HepG2 (cell line): ENCODE results near the gene RPTOR. TPM values are rescaled to one million over a fixed set of nuclear protein-coding genes. Genes with fewer than 3 reads are reported as not detected.

ENCODE experiments used
- ARNT2 ChIP-seq: sonication (generic); formaldehyde crosslinking; IDR thresholded peaks from 2 replicates; pipeline ENCODE4 v1.8.0; 2022; ENCODE audit warnings: mild to moderate bottlenecking, low read depth, missing genetic modification reagents, moderate library complexity
- ATAD3A ChIP-seq: sonication (generic); formaldehyde crosslinking; IDR thresholded peaks from 2 replicates; pipeline ENCODE4 v1.4.0; 2020; ENCODE audit warnings: missing genetic modification reagents
- CBX5 ChIP-seq: sonication (generic); formaldehyde crosslinking; IDR thresholded peaks from 2 replicates; pipeline ENCODE4 v1.4.0; 2020; ENCODE audit warnings: missing genetic modification reagents, borderline replicate concordance
- HOXA3 ChIP-seq: sonication (generic); formaldehyde crosslinking; IDR thresholded peaks from 2 replicates; pipeline ENCODE4 v1.5.0; 2020; ENCODE audit warnings: missing genetic modification reagents
- IRF2 ChIP-seq: IDR thresholded peaks from 2 replicates; pipeline ENCODE4 v1.6.1; 2018; ENCODE audit warnings: missing genetic modification reagents, missing compliant biosample characterization
- JUNB ChIP-seq: sonication (generic); formaldehyde crosslinking; IDR thresholded peaks from 2 replicates; pipeline ENCODE4 v1.8.0; 2022; ENCODE audit warnings: missing genetic modification reagents, mild to moderate bottlenecking, borderline replicate concordance
- KAT7 ChIP-seq: IDR thresholded peaks from 2 replicates; pipeline ENCODE4 v1.6.1; 2018; ENCODE audit warnings: borderline replicate concordance, missing compliant biosample characterization
- KLF13 ChIP-seq: sonication (generic); formaldehyde crosslinking; IDR thresholded peaks from 2 replicates; pipeline ENCODE4 v1.4.0; 2020; ENCODE audit warnings: mild to moderate bottlenecking, missing genetic modification reagents
- PHF20 ChIP-seq: sonication (generic); formaldehyde crosslinking; IDR thresholded peaks from 2 replicates; pipeline ENCODE4 v1.5.0; 2020; ENCODE audit warnings: mild to moderate bottlenecking, missing genetic modification reagents
- PITX1 ChIP-seq: sonication (generic); formaldehyde crosslinking; IDR thresholded peaks from 2 replicates; pipeline ENCODE4 v1.5.1; 2020; ENCODE audit warnings: mild to moderate bottlenecking, missing genetic modification reagents
- YEATS4 ChIP-seq: sonication (generic); formaldehyde crosslinking; IDR thresholded peaks from 2 replicates; pipeline ENCODE4 v1.4.0; 2020; ENCODE audit warnings: missing genetic modification reagents, borderline replicate concordance
- ZMYM3 ChIP-seq: sonication (generic); formaldehyde crosslinking; IDR thresholded peaks from 2 replicates; pipeline ENCODE4 v1.5.1; 2020; ENCODE audit warnings: mild to moderate bottlenecking, missing genetic modification reagents
- ZNF510 ChIP-seq: sonication (generic); formaldehyde crosslinking; IDR thresholded peaks from 2 replicates; pipeline ENCODE4 v1.4.0; 2020; ENCODE audit warnings: low read depth, mild to moderate bottlenecking, missing genetic modification reagents
- ZNF556 ChIP-seq: sonication (generic); formaldehyde crosslinking; IDR thresholded peaks from 2 replicates; pipeline ENCODE4 v1.4.0; 2020; ENCODE audit warnings: mild to moderate bottlenecking, missing genetic modification reagents, borderline replicate concordance
- ZNF569 ChIP-seq: sonication (generic); formaldehyde crosslinking; IDR thresholded peaks from 2 replicates; pipeline ENCODE4 v1.5.0; 2020; ENCODE audit warnings: mild to moderate bottlenecking, missing genetic modification reagents, moderate library complexity, borderline replicate concordance
- polyA plus RNA-seq, 8 experiments: library from polyadenylated mRNA; depleted of rRNA in 3 of 8; stranded (reverse) in 7 of 8; unstranded in 1 of 8; fragments of >200 nt; fragmentation: Illumina TruSeq in 4 of 8; extraction: Trizol in 4 of 8; gene quantifications; 2 replicates each; pipeline versions ENCODE4 v1.2.1 to v1.2.3, GENCODE V29; 2011 to 2016; ENCODE audit warnings: low read depth in 4 of 8, missing spikeins in 1 of 8, mixed read lengths in 1 of 8; ENCODE audit not compliant: insufficient read depth in 1 of 8
- total RNA-seq, 5 experiments: library from RNA; depleted of rRNA; stranded (reverse); fragments of >200 nt; fragmentation: Illumina TruSeq; extraction: Trizol; gene quantifications; 2 replicates each; pipeline ENCODE4 v1.2.3, GENCODE V29; 2016; ENCODE audit warnings: low read depth in 1 of 5
- TF ChIP-seq, protein P1 (sequence below): IDR thresholded peaks from 2 replicates; pipeline ENCODE4 v1.4.0; 2020; ENCODE audit warnings: mild to moderate bottlenecking, missing genetic modification reagents
- TF ChIP-seq, protein P2 (sequence below): sonication (generic); formaldehyde crosslinking; IDR thresholded peaks from 2 replicates; pipeline ENCODE4 v1.4.0; 2020; ENCODE audit warnings: missing genetic modification reagents

The RPTOR gene
- total and polyA plus RNA-seq, 2 of the 13 experiments (the other 11 are each of a cell fraction or from before 2014, with no cell fraction given): 6.6 to 25.3 TPM

DNA sequence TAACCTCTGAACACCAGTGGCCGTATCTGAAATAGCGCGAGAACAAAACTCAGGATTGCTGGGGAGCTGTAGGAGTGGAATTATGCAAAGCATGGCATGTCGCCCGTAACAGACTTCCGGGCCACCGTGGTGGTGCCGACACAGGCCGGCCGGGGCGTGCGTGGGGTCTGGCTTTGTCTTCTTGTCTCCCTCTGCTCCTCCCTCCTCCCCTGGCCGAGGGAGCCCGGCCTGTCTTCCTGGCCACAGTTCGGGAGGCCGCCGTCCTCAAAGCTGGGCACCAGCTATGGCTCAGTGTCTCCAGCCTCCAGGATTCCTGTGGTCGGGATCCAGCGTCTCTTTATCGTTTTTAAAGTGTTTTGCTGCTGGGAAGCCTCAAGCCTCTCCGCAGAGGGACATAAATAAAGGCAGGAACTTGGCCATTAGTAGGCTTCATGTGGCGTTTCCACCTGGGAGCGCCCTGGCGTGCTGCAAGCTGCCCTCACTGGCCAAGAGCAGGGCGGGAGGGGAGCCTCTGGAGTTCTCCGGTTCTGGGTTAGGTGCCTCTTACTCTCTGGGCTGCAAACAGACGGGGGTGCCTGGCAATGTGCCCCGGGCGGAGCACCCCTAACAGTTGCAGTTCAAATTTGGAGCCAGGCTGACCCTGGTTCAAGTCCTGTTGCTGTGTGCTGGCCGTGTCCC, 46.3 kb upstream of the RPTOR start (continued):
- TF ChIP-seq, protein P1, sequence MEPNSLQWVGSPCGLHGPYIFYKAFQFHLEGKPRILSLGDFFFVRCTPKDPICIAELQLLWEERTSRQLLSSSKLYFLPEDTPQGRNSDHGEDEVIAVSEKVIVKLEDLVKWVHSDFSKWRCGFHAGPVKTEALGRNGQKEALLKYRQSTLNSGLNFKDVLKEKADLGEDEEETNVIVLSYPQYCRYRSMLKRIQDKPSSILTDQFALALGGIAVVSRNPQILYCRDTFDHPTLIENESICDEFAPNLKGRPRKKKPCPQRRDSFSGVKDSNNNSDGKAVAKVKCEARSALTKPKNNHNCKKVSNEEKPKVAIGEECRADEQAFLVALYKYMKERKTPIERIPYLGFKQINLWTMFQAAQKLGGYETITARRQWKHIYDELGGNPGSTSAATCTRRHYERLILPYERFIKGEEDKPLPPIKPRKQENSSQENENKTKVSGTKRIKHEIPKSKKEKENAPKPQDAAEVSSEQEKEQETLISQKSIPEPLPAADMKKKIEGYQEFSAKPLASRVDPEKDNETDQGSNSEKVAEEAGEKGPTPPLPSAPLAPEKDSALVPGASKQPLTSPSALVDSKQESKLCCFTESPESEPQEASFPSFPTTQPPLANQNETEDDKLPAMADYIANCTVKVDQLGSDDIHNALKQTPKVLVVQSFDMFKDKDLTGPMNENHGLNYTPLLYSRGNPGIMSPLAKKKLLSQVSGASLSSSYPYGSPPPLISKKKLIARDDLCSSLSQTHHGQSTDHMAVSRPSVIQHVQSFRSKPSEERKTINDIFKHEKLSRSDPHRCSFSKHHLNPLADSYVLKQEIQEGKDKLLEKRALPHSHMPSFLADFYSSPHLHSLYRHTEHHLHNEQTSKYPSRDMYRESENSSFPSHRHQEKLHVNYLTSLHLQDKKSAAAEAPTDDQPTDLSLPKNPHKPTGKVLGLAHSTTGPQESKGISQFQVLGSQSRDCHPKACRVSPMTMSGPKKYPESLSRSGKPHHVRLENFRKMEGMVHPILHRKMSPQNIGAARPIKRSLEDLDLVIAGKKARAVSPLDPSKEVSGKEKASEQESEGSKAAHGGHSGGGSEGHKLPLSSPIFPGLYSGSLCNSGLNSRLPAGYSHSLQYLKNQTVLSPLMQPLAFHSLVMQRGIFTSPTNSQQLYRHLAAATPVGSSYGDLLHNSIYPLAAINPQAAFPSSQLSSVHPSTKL (CRISPR knock-in tag): 0 out of 2 replicates have a peak, but pooled peaks have one; percentile 9
- TF ChIP-seq HOXA3: no peak
- TF ChIP-seq KLF13 (CRISPR knock-in tag): 0 out of 2 replicates have a peak, but pooled peaks have one; percentile 17
- 0 out of 2 replicates have a peak, but pooled peaks have one; percentile 47 for TF ChIP-seq ARNT2 (CRISPR knock-in tag)
- TF ChIP-seq CBX5 (CRISPR knock-in tag): 0 out of 2 replicates have a peak, but pooled peaks have one; percentile 16
- no peak for TF ChIP-seq ZNF569 (CRISPR knock-in tag)
- no peak for TF ChIP-seq ATAD3A (CRISPR knock-in tag)
- peak; percentile 43; the same call in 1 of the 2 replicates for TF ChIP-seq YEATS4 (CRISPR knock-in tag)
- no peak for TF ChIP-seq JUNB (CRISPR knock-in tag)
- TF ChIP-seq ZMYM3 (CRISPR knock-in tag): peak; percentile 21; the same call in 1 of the 2 replicates
- TF ChIP-seq PHF20 (CRISPR knock-in tag): 0 out of 2 replicates have a peak, but pooled peaks have one; percentile 36
- TF ChIP-seq KAT7: no peak
- TF ChIP-seq ZNF510: no peak
- no peak for TF ChIP-seq ZNF556
- no peak for TF ChIP-seq IRF2 (CRISPR knock-in tag)
- TF ChIP-seq PITX1 (CRISPR knock-in tag): 0 out of 2 replicates have a peak, but pooled peaks have one; percentile 53
- TF ChIP-seq, protein P2, sequence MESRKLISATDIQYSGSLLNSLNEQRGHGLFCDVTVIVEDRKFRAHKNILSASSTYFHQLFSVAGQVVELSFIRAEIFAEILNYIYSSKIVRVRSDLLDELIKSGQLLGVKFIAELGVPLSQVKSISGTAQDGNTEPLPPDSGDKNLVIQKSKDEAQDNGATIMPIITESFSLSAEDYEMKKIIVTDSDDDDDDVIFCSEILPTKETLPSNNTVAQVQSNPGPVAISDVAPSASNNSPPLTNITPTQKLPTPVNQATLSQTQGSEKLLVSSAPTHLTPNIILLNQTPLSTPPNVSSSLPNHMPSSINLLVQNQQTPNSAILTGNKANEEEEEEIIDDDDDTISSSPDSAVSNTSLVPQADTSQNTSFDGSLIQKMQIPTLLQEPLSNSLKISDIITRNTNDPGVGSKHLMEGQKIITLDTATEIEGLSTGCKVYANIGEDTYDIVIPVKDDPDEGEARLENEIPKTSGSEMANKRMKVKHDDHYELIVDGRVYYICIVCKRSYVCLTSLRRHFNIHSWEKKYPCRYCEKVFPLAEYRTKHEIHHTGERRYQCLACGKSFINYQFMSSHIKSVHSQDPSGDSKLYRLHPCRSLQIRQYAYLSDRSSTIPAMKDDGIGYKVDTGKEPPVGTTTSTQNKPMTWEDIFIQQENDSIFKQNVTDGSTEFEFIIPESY: 0 out of 2 replicates have a peak, but pooled peaks have one; percentile 3
